ENCODE data around the gene DDX1.

DDX1 gene

DNA sequence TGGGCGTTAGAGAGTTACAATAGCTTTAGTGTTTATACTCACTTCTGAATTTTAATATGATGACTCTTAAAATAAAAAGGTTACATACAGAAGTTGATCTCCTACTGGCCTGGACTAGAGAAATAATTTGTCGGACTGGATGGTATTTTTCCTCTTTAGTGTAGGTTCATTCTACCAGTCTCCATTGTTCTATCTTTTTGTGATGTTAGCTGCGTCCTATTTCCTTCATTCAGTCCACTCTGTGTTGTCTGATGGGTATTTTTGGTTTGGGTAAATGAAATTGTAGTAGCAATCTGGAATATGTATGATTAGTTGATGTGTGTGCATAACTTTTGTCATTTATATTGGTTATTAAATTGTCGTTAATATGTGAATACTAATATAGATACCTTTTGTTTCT is 5.3 kb downstream of the DDX1 start:
- TF ChIP-seq GATA3 (IDR thresholded peaks at IDR 0.05; ENCODE audit: low read depth, low read length) = no peak

DNA sequence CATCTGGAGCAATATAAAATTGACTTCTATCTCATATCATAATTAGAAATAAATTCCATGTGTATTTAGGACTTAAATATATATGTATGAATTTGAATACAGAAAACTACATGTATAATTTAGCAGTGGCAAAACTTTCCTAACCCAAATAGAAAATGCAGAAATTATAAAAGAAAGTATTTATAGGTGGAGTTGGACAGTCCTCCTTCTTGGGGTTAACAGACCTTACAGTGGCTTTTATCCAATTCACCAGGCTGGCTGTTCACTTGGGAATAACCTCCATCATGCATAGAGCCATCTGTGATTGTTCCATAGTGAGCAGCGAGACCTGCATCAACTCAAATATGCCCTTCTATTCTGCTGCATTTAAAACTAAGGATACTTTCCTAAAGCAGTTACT is 8.3 kb downstream of the DDX1 start:
- TF ChIP-seq GATA3 (IDR thresholded peaks at IDR 0.05; ENCODE audit: low read depth, low read length) (no peak), GATA2 (IDR thresholded peaks at IDR 0.05; ENCODE audit: low read depth, low read length) (no peak)

DNA sequence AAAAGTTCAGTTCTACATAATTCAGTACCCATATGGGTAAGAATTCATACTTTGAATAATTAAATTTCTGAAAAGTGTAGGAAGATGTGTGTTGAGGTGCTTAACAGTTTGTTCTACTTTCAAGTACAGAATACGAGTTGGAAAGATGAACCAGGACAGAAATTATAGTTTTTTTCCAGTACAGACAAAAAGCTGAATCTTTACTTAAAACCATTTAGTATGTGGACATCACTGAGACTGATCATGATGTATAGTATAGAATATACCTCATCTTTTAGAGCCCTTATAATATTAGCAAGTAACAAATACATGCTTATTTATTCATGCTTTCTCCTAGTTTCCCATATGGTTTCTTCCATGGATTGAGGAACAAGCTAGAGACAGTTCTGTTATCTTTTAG is 10.0 kb downstream of the DDX1 start:
- TF ChIP-seq GATA2 (IDR thresholded peaks at IDR 0.05; ENCODE audit: low read depth, low read length) (no peak), GATA3 (IDR thresholded peaks at IDR 0.05; ENCODE audit: low read depth, low read length) (no peak)

DNA sequence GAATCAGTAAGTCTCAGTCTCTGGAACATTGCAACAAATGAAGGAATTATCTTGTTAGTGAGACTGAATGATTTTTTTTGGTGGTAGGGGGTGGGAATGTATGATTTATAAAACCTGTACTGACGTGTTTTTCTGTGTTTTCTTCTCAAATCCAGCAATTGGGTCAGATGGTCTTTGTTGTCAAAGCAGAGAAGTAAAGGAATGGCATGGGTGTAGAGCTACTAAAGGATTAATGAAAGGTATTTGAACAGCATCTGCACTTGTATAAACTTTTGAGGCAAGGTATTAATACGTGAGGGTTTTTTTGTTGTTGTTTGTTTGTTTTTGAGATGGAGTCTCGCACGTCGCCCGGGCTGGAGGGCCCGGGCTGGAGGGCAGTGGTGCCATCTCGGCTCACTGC is 10.7 kb downstream of the DDX1 start:
- TF ChIP-seq GATA3 (IDR thresholded peaks at IDR 0.05; ENCODE audit: low read depth, low read length) (no peak), GATA2 (IDR thresholded peaks at IDR 0.05; ENCODE audit: low read depth, low read length) (no peak)

DNA sequence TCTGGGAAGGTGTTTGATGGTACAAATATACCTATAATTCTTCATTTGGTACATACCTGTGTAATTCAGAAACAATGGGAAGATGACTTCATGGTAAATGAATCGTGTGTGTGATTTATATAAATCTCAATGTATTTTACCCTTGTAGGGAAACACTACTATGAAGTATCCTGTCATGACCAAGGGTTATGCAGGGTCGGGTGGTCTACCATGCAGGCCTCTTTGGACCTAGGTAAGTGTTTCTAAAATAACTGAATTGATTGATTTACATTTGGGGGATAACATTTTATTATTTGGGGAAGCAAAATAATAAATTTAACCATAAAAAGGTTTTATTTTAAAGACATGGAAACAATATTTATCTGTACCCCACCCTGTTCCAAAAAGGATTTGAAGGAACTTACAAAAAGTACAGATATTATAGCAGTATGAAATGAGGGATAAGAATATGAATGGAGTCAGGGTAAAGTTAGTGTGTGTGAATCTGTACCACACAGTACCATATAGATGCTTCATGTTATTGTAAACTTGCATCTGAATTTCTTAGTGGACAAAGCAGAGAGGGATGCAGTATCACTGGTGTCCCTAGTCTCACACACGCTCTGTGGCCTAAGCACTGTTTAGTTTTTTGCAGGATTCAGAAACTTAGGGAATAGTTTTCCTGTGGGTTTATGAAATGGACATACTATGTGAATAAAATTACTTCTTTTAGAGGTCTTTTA is 11.5 kb downstream of the DDX1 start:
- TF ChIP-seq GATA2 (IDR thresholded peaks at IDR 0.05; ENCODE audit: low read depth, low read length) = no peak
- TF ChIP-seq GATA3 (IDR thresholded peaks at IDR 0.05; ENCODE audit: low read depth, low read length) = no peak

DNA sequence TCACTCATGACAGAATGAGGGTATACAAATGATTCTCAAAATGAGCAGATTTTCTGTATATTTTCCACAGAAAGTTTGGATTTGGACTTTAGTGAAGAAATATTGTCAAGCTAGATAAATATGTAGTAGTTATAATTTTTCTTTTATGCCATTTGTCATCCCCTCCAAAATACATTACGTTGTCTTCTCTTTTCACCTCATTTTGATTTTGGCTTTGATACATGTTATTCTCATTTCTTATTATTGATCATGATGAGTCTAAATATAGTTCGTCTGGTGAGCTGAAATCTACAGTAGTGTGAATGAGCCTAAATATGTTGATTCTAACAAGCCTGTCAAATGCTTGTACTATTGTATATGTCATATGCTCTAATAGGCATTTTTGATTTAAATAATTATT is 12.3 kb downstream of the DDX1 start:
- TF ChIP-seq GATA2 (IDR thresholded peaks at IDR 0.05; ENCODE audit: low read depth, low read length) (no peak), GATA3 (IDR thresholded peaks at IDR 0.05; ENCODE audit: low read depth, low read length) (no peak)

DNA sequence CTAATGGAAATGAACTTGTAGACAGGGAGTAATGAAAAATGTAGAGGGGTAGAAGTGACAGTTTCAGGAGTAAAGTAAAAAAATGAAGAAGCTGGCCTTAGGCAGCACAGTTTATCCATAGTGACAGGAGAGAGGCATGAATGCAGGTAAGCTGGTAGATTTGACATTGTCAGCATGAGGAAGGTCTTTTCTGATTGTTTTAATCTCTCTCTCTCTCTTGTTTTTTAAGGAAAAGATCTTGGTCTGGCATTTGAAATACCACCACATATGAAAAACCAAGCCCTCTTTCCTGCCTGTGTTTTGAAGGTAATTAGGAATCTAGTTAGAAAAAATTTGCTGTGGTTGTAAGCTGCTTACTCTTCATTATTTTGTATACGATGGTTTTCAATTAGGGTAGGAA is 14.1 kb downstream of the DDX1 start:
- TF ChIP-seq GATA2 (IDR thresholded peaks at IDR 0.05; ENCODE audit: low read depth, low read length) (no peak), GATA3 (IDR thresholded peaks at IDR 0.05; ENCODE audit: low read depth, low read length) (no peak)

DNA sequence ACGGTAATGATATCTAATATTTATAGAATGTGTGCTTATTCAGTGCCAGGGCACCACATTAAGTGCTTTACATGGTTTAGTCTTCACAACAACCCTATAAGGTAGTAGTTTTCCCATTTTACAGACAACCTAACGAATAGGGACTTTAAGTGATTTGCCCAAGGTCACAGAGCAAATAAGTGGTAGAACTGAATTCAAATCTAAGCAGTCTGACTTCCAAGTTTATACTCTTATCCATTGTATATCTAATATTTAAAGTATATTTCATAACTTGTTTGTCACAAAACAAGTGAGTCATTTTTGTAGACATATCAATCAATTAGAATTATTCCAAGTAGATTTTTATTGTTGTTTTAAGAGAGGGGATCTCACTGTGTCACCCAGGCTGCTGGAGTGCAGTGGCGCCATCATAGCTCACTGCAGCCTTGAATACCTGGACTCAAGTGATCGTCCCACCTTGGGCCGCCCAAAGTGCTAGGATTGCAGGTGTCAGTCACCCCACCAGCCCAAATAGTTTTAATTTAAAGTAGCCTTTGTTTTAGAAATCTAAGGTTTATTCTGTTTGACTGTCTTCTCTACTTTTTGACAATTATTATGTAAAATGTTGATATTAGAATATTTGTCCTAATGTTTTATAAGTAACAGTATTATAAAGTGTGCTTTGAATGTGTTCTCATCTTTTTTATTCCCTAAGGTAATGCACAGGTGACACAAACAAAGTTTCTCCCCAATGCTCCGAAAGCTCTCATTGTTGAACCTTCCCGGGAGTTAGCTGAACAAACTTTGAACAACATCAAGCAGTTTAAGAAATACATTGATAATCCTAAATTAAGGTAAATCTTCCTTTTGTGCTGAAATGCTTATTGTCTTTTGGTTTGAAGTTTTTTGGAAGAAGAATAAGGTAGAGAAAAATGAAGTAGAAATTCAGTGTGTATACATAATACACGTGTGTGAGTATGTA is 15.1 kb downstream of the DDX1 start:
- TF ChIP-seq GATA3 (IDR thresholded peaks at IDR 0.05; ENCODE audit: low read depth, low read length) (no peak), GATA2 (IDR thresholded peaks at IDR 0.05; ENCODE audit: low read depth, low read length) (no peak)

DNA sequence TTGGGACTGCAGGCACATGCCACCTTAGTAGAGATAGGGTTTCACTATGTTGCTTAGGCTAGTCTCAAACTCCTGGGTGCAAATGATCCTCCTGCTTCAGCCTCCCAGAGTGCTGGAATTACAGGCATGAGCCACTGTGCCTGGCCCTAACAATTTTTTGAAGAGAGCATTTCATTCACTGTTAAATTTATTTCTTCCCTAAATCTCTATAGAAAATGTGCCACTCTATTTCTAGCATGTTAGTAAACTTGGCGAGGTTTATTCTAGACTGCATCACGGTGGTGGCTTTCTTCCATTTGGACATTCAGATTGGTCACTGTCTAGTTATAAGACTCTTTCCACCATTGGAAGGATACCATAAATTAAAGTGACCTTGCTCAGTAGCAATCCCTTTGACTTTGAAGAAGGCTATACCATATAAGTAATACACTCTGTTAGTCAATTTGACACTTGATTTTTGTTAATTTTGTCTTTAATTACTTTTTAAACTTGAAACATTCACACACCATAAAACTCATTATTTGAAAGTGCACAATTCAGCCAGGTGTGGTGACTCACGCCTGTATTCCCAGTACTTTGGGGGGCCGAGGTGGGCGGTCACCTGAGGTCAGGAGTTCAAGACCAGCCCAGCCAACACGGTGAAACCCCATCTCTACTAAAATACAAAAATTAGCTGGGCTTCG is 16.2 kb downstream of the DDX1 start:
- TF ChIP-seq GATA3 (IDR thresholded peaks at IDR 0.05; ENCODE audit: low read depth, low read length) = no peak
- TF ChIP-seq GATA2 (IDR thresholded peaks at IDR 0.05; ENCODE audit: low read depth, low read length) = no peak

DNA sequence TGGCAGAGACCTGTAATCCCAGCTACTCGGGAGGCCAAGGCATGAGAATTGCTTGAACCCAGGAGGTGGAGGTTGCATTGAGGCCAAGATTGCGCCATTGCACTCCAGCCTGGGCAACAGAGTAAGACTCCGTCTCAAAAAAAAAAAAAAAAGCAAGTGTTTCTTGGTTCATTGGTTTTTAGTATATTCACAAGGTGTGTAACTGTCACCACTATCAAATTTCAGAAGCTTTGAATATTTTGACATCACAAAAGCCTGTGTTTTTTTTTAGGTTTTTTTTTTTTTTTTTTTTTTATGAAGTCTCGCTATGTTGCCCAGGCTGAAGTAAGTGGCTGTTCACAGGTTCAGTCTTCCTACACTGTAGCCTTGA is 16.7 kb downstream of the DDX1 start:
- TF ChIP-seq GATA2 (IDR thresholded peaks at IDR 0.05; ENCODE audit: low read depth, low read length) (no peak), GATA3 (IDR thresholded peaks at IDR 0.05; ENCODE audit: low read depth, low read length) (no peak)

DNA sequence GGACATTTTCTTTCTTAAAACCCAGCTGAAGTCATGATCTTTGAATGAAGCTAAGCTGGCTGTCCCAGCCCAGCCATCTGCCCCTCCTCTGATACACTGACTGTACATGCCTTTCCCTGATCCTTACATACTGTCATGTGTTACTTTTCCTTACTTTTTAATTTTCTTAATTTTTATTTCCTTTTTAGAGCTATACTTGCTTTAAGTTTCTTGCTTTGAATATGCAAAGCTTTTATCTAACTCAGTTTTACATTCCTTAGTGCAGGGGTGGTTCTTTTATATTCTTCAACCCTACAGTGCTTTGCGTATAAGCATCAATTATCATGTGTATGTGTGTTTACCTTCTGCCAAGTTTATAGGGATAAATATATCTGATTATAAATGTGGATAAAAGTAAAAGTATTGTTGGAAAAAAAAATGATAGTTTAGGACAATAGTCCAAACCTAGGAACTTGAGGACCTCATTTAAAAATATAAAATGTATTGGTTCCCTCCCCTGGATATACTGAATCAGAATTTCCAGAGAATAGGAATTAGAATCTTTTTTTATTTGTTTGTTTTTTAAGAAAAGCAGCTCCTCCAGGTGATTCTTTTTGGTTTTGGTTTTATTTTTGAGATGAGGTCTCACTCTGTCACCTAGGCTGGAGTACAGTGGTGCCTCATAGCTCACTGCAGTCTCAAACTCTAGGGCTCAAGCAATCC is 17.8 kb downstream of the DDX1 start:
- TF ChIP-seq GATA3 (IDR thresholded peaks at IDR 0.05; ENCODE audit: low read depth, low read length) (no peak), GATA2 (IDR thresholded peaks at IDR 0.05; ENCODE audit: low read depth, low read length) (no peak)

DNA sequence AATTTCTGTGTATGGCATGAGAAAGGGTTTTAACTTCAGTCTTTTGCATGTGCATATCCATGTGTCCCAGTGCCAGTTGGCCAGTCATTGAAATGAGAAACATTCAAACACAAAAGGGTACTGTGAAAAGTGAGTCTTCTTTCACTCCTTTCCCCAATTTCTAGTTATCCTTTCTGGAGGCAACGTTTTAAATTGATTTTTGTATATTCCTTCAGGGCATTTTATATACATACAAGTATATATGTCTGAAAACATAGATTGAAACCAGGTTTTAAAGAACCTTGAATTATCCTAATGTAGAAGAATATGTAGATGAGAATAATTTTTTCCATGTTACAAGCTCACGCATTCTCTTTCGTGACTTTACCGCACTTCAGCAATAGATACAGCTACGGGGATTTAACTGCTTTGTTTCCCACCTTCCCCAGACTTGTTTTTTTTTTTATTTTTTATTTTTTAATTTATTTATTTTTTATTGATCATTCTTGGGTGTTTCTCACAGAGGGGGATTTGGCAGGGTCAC is 18.8 kb downstream of the DDX1 start:
- TF ChIP-seq GATA2 (IDR thresholded peaks at IDR 0.05; ENCODE audit: low read depth, low read length) = no peak
- no peak for TF ChIP-seq GATA3 (IDR thresholded peaks at IDR 0.05; ENCODE audit: low read depth, low read length)

DNA sequence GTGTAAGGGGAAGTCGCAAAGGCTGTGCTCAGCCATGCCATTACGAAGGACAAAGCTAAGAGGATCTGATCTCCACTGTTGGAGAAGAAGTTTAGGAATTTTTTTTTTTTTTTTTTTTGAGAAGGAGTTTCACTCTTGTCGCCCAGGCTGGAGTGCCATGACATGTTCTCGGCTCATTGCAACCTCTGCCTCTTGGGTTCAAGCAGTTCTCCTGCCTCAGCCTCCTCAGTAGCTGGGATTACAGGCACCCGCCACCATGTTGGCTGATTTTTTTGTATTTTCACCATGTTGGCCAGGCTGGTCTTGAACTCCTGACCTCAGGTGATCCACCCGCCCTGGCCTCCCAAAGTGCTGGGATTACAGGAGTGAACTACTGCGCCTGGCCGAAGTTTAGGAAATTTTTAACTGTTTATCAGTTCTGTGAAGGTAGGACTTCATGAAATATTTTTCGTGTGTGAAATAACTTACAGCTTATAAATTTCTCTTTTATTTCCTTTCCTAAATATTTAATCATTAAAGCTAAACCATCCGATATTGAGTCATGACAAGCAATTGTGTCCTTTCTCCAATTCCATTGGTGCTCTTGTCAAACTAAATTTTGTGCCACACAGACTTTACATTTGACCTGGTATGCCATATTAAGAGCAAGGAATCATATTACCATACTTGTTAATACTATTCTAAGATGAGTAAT is 22.2 kb downstream of the DDX1 start:
- no peak for TF ChIP-seq GATA2 (IDR thresholded peaks at IDR 0.05; ENCODE audit: low read depth, low read length)
- TF ChIP-seq GATA3 (IDR thresholded peaks at IDR 0.05; ENCODE audit: low read depth, low read length) = no peak

Measured in SH-SY5Y (cell line).